Fibroblast of lung (primary cell): Measurements from ENCODE around the gene RAB8B.

Source experiments
- CTCF ChIP-seq, 2 donors: IDR thresholded peaks in 1 of 2; conservative IDR thresholded peaks in 1 of 2; 1 replicate in 1 of 2; 2 replicates in 1 of 2; pipeline ENCODE4 v1.5.1; 2011 to 2012; ENCODE audit warnings: low read length in 2 of 2, control low read depth in 1 of 2, inconsistent platforms in 1 of 2, low read depth in 1 of 2, mild to moderate bottlenecking in 1 of 2
- EZH2 ChIP-seq: IDR thresholded peaks from 2 replicates; pipeline ENCODE4 v1.5.1; 2012; ENCODE audit warnings: low read length, control low read depth, mild to moderate bottlenecking; ENCODE audit errors: missing control alignments

- TF ChIP-seq CTCF (conservative IDR thresholded peaks at IDR 0.05 in 1 of 2, IDR thresholded peaks at IDR 0.05 in 1 of 2; ENCODE audit: low read depth in 1 of 2, low read length in 2 of 2) (no peak), EZH2 (no peak)
Measured at GRCh38 chr15:63240109-63240508, 50.7 kb downstream of the RAB8B start.
